CD14-positive monocyte (primary cell): Measurements from ENCODE around the gene SUPT4H1. TPM values are rescaled to one million over a fixed set of nuclear protein-coding genes. Genes with fewer than 3 reads are reported as not detected.

Experiments
- DNase-seq, 3 donors: peaks; one replicate each; pipeline ENCODE4 v3.0.0-alpha.2; 2011 to 2022
- H2AFZ ChIP-seq: 2 replicates; pipeline ENCODE4 v1.6.0; 2012; ENCODE audit warnings: mild to moderate bottlenecking, low read depth, low read length, inconsistent platforms; ENCODE audit not compliant: insufficient read depth, poor library complexity, severe bottlenecking
- H3K27ac ChIP-seq, 2 donors: 1 replicate in 1 of 2; 2 replicates in 1 of 2; pipeline ENCODE4 v1.5.1; 2012 to 2013; ENCODE audit warnings: low read length in 2 of 2, control low read depth in 1 of 2, inconsistent platforms in 1 of 2, low read depth in 1 of 2, mild to moderate bottlenecking in 1 of 2
- H3K27me3 ChIP-seq, 2 donors: one replicate each; pipeline versions ENCODE4 v1.6.0 to v1.6.1; 2011 to 2013; ENCODE audit warnings: low read length in 2 of 2; ENCODE audit not compliant: control insufficient read depth in 2 of 2, insufficient read depth in 2 of 2
- H3K36me3 ChIP-seq, 2 donors: replicated peaks in 1 of 2; 1 replicate in 1 of 2; 2 replicates in 1 of 2; pipeline versions ENCODE4 v1.5.1 to v1.6.1; 2012 to 2013; ENCODE audit warnings: low read length in 2 of 2, control low read depth in 1 of 2, inconsistent platforms in 1 of 2, mild to moderate bottlenecking in 1 of 2; ENCODE audit not compliant: insufficient read depth in 2 of 2, control insufficient read depth in 1 of 2
- H3K4me1 ChIP-seq, 2 donors: 1 replicate in 1 of 2; 2 replicates in 1 of 2; pipeline versions ENCODE4 v1.5.1 to v1.6.1; 2012 to 2013; ENCODE audit warnings: low read length in 2 of 2, control low read depth in 1 of 2, inconsistent platforms in 1 of 2, mild to moderate bottlenecking in 1 of 2, moderate library complexity in 1 of 2; ENCODE audit not compliant: insufficient read depth in 2 of 2, control insufficient read depth in 1 of 2
- H3K4me2 ChIP-seq: replicated peaks from 2 replicates; pipeline ENCODE3; 2012; ENCODE audit warnings: low read length, moderate library complexity, mild to moderate bottlenecking; ENCODE audit not compliant: poor library complexity, severe bottlenecking; ENCODE audit errors: extremely low read depth
- H3K4me3 ChIP-seq, 3 experiments: fragments of 200-600 bp in 1 of 3; sonication (generic) in 1 of 3; replicated peaks in 1 of 3; 1 replicate in 2 of 3; 2 replicates in 1 of 3; pipeline ENCODE4 v1.5.1; 2011 to 2013; ENCODE audit warnings: low read length in 3 of 3, mild to moderate bottlenecking in 3 of 3, control low read depth in 2 of 3, low read depth in 2 of 3, inconsistent platforms in 1 of 3, moderate library complexity in 1 of 3
- H3K79me2 ChIP-seq: 2 replicates; pipeline ENCODE4 v1.6.0; 2012; ENCODE audit warnings: mild to moderate bottlenecking, control low read depth, inconsistent platforms, low read length, moderate library complexity; ENCODE audit not compliant: insufficient read depth
- H3K9ac ChIP-seq: 2 replicates; pipeline ENCODE4 v1.6.0; 2017; ENCODE audit warnings: low read length, mild to moderate bottlenecking; ENCODE audit not compliant: insufficient read depth, poor library complexity, severe bottlenecking
- H3K9me3 ChIP-seq, 2 donors: replicated peaks in 1 of 2; 1 replicate in 1 of 2; 2 replicates in 1 of 2; pipeline versions ENCODE4 v1.5.1 to v1.6.1; 2012 to 2013; ENCODE audit warnings: low read length in 2 of 2, control low read depth in 1 of 2; ENCODE audit not compliant: control insufficient read depth in 1 of 2, insufficient read depth in 1 of 2
- H4K20me1 ChIP-seq: 2 replicates; pipeline ENCODE4 v1.6.0; 2012; ENCODE audit warnings: mild to moderate bottlenecking, low read length, control low read depth, moderate library complexity; ENCODE audit not compliant: insufficient read depth
- H3K27ac Mint-ChIP-seq, 7 donors: one replicate each; pipeline ENCODE4 v1.8.0; 2020; ENCODE audit warnings: mild to moderate bottlenecking in 7 of 7, mixed read lengths in 7 of 7, moderate library complexity in 6 of 7, inconsistent platforms in 2 of 7
- H3K27me3 Mint-ChIP-seq, 3 donors: one replicate each; pipeline ENCODE4 v1.8.0; 2021 to 2022; ENCODE audit warnings: low read depth in 3 of 3, mild to moderate bottlenecking in 3 of 3, mixed read lengths in 3 of 3, moderate library complexity in 3 of 3, inconsistent platforms in 1 of 3
- H3K36me3 Mint-ChIP-seq, 2 donors: one replicate each; pipeline ENCODE4 v1.8.0; 2020; ENCODE audit warnings: mixed read lengths in 2 of 2, inconsistent platforms in 1 of 2, mild to moderate bottlenecking in 1 of 2
- H3K4me1 Mint-ChIP-seq: one replicate; pipeline ENCODE4 v1.8.0; 2020; ENCODE audit warnings: mild to moderate bottlenecking, mixed read lengths
- H3K4me3 Mint-ChIP-seq, 2 donors: one replicate each; pipeline ENCODE4 v1.8.0; 2020; ENCODE audit warnings: mild to moderate bottlenecking in 2 of 2, mixed read lengths in 2 of 2, moderate library complexity in 1 of 2
- H3K9me3 Mint-ChIP-seq, 7 donors: one replicate each; pipeline ENCODE4 v1.8.0; 2020 to 2022; ENCODE audit warnings: mixed read lengths in 7 of 7, mild to moderate bottlenecking in 6 of 7, moderate library complexity in 6 of 7, inconsistent platforms in 2 of 7
- WGBS: methylation state at CpG from one replicate; pipeline ENCODE4 v1.1.5; 2013; ENCODE audit warnings: missing lambda C conversion rate; ENCODE audit not compliant: insufficient coverage; 5-methylcytosine and 5-hydroxymethylcytosine counted together
- intact Hi-C, 2 donors: fragments of 100-400 bp; cut with micrococcal nuclease; formaldehyde crosslinking; loops; one replicate each; pipeline versions ENCODE4 v1.15.0 to v1.15.1; 2023
- polyA plus RNA-seq, 3 donors: library from polyadenylated mRNA; depleted of rRNA in 1 of 3; unstranded in 2 of 3; stranded (reverse) in 1 of 3; fragments of 300-500 nt in 2 of 3; fragments of >200 nt in 1 of 3; fragmentation: Illumina TruSeq in 2 of 3; gene quantifications; 1 replicate in 2 of 3; 2 replicates in 1 of 3; pipeline ENCODE4 v1.2.3, GENCODE V29; 2012 to 2021
- TF ChIP-seq, protein P1 (sequence below): fragments of 200-600 bp; IDR thresholded peaks from one replicate; pipeline ENCODE4 v1.8.0; 2022; ENCODE audit warnings: antibody characterized with exemption, mild to moderate bottlenecking

SUPT4H1 gene
- polyA plus RNA-seq, 3 donors = 144 to 251 (median 241) TPM

DNA sequence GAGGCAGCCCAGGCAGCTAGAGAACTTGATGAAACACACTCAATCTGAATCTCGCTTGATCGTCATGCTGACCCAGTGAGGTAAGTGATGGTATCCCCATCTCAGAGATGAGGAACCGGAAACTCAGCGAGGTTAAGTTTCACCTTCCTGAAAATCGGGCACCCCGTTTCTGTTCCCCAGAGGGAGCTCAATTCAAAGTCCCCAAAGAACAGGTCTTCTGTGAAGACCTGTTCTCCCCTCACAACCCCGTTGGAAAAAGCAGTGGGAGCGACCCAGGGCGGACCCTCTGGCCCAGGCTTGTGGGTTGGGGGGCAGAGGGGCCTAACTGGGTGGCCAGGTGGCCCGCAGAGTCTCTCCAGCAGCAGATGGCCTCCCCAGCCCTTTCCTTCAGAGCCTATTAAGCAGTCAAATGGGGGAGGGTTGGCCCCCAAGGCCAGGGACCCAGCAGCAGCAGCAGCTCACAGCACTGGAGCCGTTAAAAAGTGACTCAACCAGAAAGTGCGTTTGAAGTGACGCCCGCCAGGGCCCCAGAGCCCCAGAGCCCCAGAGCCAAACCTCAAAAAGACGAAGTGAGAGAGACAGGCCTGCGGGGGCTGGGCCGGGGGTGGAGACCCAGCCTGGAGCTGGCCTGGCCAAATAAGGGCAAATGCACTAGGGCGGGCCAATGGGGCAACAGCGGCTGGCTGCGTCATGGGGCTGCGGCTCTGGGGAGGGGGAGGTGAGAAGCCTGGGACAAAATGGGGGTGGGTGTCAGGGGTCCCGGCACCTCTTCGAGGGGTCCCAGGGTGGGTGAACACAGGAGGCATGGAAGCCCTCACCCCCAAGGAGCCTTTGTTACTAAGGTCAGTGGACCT, 14.2 kb downstream of the SUPT4H1 start:
- peak overlapping the region; percentile 98 to 100 for H3K27ac ChIP-seq
- peak overlapping the region; percentile 99 for H3K4me2 ChIP-seq
- H3K4me3 Mint-ChIP-seq = peak overlapping the region; percentile 90 to 100
- peaks cover 87% of the 10 kb centered on the region for H3K4me1 Mint-ChIP-seq
- H3K4me1 ChIP-seq = peaks cover 95 to 100% of the 10 kb centered on the region in 2 donors
- H3K36me3 ChIP-seq = no peaks in the 10 kb centered on the region
- H2AFZ ChIP-seq = no peak overlapping the region
- no peaks in the 10 kb centered on the region for H3K9me3 Mint-ChIP-seq
- no peaks in the 10 kb centered on the region for H4K20me1 ChIP-seq
- H3K9ac ChIP-seq = peak overlapping the region; percentile 98
- no peaks in the 10 kb centered on the region for H3K9me3 ChIP-seq
- H3K79me2 ChIP-seq = peaks cover 92% of the 10 kb centered on the region
- H3K36me3 Mint-ChIP-seq = peaks cover 2 to 8% of the 10 kb centered on the region in 2 donors
- peak overlapping the region; percentile 42 to 100 (median 48) for H3K4me3 ChIP-seq
- peak; percentile 93 to 94 (median 94) for DNase-seq
- 0% methylated on average over 10 of the region's 23 CpGs for WGBS
- intact Hi-C loops = loop anchor here in 1 of 2 donors (2.0 to 10.0 kb wide), 2 partner anchors 15 to 177 kb away; partner anchors contain the start of genes MTMR4 and SUPT4H1
- peak overlapping the region; percentile 99 to 100 (median 99) for H3K27ac Mint-ChIP-seq
- H3K27me3 ChIP-seq = no peaks in the 10 kb centered on the region
- TF ChIP-seq, protein P1, sequence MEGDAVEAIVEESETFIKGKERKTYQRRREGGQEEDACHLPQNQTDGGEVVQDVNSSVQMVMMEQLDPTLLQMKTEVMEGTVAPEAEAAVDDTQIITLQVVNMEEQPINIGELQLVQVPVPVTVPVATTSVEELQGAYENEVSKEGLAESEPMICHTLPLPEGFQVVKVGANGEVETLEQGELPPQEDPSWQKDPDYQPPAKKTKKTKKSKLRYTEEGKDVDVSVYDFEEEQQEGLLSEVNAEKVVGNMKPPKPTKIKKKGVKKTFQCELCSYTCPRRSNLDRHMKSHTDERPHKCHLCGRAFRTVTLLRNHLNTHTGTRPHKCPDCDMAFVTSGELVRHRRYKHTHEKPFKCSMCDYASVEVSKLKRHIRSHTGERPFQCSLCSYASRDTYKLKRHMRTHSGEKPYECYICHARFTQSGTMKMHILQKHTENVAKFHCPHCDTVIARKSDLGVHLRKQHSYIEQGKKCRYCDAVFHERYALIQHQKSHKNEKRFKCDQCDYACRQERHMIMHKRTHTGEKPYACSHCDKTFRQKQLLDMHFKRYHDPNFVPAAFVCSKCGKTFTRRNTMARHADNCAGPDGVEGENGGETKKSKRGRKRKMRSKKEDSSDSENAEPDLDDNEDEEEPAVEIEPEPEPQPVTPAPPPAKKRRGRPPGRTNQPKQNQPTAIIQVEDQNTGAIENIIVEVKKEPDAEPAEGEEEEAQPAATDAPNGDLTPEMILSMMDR = no peak
- peaks cover 0 to 2% (median 0%) of the 10 kb centered on the region in 3 donors for H3K27me3 Mint-ChIP-seq

DNA sequence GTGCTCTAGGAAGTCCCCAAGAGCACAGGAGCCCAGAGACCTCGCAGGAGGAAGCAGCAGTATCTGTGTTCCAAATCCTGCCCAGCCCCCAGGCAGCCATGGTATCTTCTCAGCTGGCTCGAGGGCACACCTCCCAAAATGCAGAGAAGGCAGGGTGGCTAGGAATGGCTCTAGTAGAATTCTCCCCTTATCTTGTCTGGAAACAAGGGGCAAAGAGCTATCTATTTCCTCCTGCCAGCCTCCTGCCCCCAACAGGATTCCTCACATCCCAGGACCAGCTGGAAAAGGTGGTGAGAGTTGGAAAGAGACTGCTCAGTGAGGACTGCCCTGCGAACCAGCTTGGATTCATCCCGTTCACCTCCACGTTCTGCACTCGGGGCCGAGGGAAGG, 14.8 kb downstream of the SUPT4H1 start:
- Histone ChIP-seq H3K27me3 (no peaks in the 10 kb centered on the region), H3K79me2 (peaks cover 92% of the 10 kb centered on the region), H3K4me1 (peaks cover 93 to 96% of the 10 kb centered on the region in 2 donors), H3K4me2 (peak overlapping the region; percentile 99), H3K27ac (peak overlapping the region; percentile 98 to 100), H4K20me1 (peaks cover 2% of the 10 kb centered on the region), H3K36me3 (no peaks in the 10 kb centered on the region), H2AFZ (no peak overlapping the region), H3K9ac (peak overlapping the region; percentile 98), H3K4me3 (peak overlapping the region; percentile 42 to 100 (median 48)), H3K9me3 (no peaks in the 10 kb centered on the region)
- H3K4me1 Mint-ChIP-seq = peaks cover 83% of the 10 kb centered on the region
- H3K9me3 Mint-ChIP-seq = peaks cover 0 to under 1% (median 0%) of the 10 kb centered on the region in 7 donors
- peaks cover 3 to 7% of the 10 kb centered on the region in 2 donors for H3K36me3 Mint-ChIP-seq
- intact Hi-C loops = loop anchor here in 1 of 2 donors (10.0 kb wide), 1 partner anchor 178 kb away; the partner anchor contains the start of gene MTMR4
- DNase-seq = peak; percentile 39 to 71 (median 39)
- peak overlapping the region; percentile 90 to 100 for H3K4me3 Mint-ChIP-seq
- TF ChIP-seq, protein P1 = no peak
- WGBS = 0% methylated on average over 2 of the region's 7 CpGs
- H3K27ac Mint-ChIP-seq = peak overlapping the region; percentile 99 to 100 (median 99)
- H3K27me3 Mint-ChIP-seq = peaks cover 0 to 2% (median under 1%) of the 10 kb centered on the region in 3 donors
